IMR-90 (cell line): ENCODE data around the gene ALAS1. TPM values are rescaled to one million over a fixed set of nuclear protein-coding genes. Genes with fewer than 3 reads are reported as not detected.

Experiments used
- ATAC-seq: fragments of 200-7000 bp; cut with Tn5 transposase; 2 replicates; pipeline ENCODE4 v1.9.1; 2020; ENCODE audit warnings: low read depth, mild to moderate bottlenecking, moderate library complexity
- BruUV-seq: library from RNA; stranded (reverse); fragments of 400-500 nt; replicated peaks from 2 replicates; lab custom pipeline; 2021; lab: Mats Ljungman, UMichigan
- CTCF ChIA-PET: fragments of 300-600 bp; formaldehyde crosslinking; extraction: SDS; loops from one replicate; lab custom pipeline; 2021; ENCODE audit warnings: antibody characterized with exemption; lab: Yijun Ruan, JAX
- POLR2A ChIA-PET: fragments of 300-600 bp; sonication (Branson Sonifier 250); formaldehyde crosslinking; loops from one replicate; lab custom pipeline; 2022; ENCODE audit warnings: antibody characterized with exemption; ENCODE audit not compliant: unreplicated experiment; lab: Charles Lee
- DNase-seq: peaks from one replicate; pipeline ENCODE4 v3.0.0; 2013
- H2AFZ ChIP-seq: replicated peaks from 2 replicates; pipeline ENCODE3; 2013; ENCODE audit warnings: low read length, mild to moderate bottlenecking; ENCODE audit not compliant: poor library complexity
- H2AK5ac ChIP-seq: 2 replicates; pipeline ENCODE4 v1.6.1; 2013; ENCODE audit warnings: low read depth, low read length, inconsistent platforms
- H2AK9ac ChIP-seq: replicated peaks from 2 replicates; pipeline ENCODE3; 2013; ENCODE audit warnings: mild to moderate bottlenecking, low read depth, low read length, moderate library complexity; ENCODE audit not compliant: poor library complexity
- H2BK120ac ChIP-seq: 2 replicates; pipeline ENCODE4 v1.6.1; 2013; ENCODE audit warnings: low read depth, low read length, inconsistent platforms
- H2BK15ac ChIP-seq: 3 replicates; pipeline ENCODE4 v1.6.1; 2013; ENCODE audit warnings: low read depth, low read length, inconsistent platforms
- H2BK20ac ChIP-seq: 2 replicates; pipeline ENCODE4 v1.6.1; 2013; ENCODE audit warnings: low read depth, mild to moderate bottlenecking, inconsistent platforms, low read length, moderate library complexity
- H2BK5ac ChIP-seq: 2 replicates; pipeline ENCODE4 v1.6.1; 2013; ENCODE audit warnings: mild to moderate bottlenecking, low read depth, low read length, inconsistent platforms; ENCODE audit not compliant: poor library complexity, severe bottlenecking
- H3K14ac ChIP-seq: replicated peaks from 2 replicates; pipeline ENCODE4 v1.6.1; 2013; ENCODE audit warnings: low read depth, low read length, inconsistent platforms
- H3K18ac ChIP-seq: 2 replicates; pipeline ENCODE4 v1.6.1; 2013; ENCODE audit warnings: low read depth, low read length, control low read depth
- H3K23ac ChIP-seq: 2 replicates; pipeline ENCODE4 v1.6.1; 2013; ENCODE audit warnings: low read depth, low read length, inconsistent platforms
- H3K27ac ChIP-seq: 2 replicates; pipeline ENCODE4 v1.5.1; 2013; ENCODE audit warnings: mild to moderate bottlenecking, control low read depth, low read length; ENCODE audit not compliant: insufficient read depth
- H3K27me3 ChIP-seq: 2 replicates; pipeline ENCODE4 v1.6.1; 2013; ENCODE audit warnings: low read length; ENCODE audit not compliant: control insufficient read depth, insufficient read depth
- H3K36me3 ChIP-seq: 2 replicates; pipeline ENCODE4 v1.6.1; 2013; ENCODE audit warnings: low read length, mixed read lengths; ENCODE audit not compliant: control insufficient read depth, insufficient read depth
- H3K4ac ChIP-seq: 2 replicates; pipeline ENCODE4 v1.6.1; 2013; ENCODE audit warnings: low read depth, low read length, inconsistent platforms
- H3K4me1 ChIP-seq: 2 replicates; pipeline ENCODE4 v1.6.1; 2013; ENCODE audit warnings: low read length, mixed read lengths; ENCODE audit not compliant: control insufficient read depth, insufficient read depth
- H3K4me2 ChIP-seq: 2 replicates; pipeline ENCODE4 v1.6.1; 2013; ENCODE audit warnings: low read depth, mild to moderate bottlenecking, control low read depth, low read length, moderate library complexity
- H3K4me3 ChIP-seq: 2 replicates; pipeline ENCODE4 v1.5.1; 2013; ENCODE audit warnings: low read depth, mild to moderate bottlenecking, control low read depth, low read length, moderate library complexity; ENCODE audit not compliant: insufficient read depth
- H3K56ac ChIP-seq: 2 replicates; pipeline ENCODE4 v1.6.1; 2013; ENCODE audit warnings: low read length, inconsistent platforms; ENCODE audit not compliant: insufficient read depth; ENCODE audit errors: extremely low read depth
- H3K79me1 ChIP-seq, 2 experiments: 2 replicates each; pipeline ENCODE4 v1.6.1; 2013; ENCODE audit warnings: low read length in 2 of 2, inconsistent platforms in 1 of 2, low read depth in 1 of 2
- H3K9ac ChIP-seq: 2 replicates; pipeline ENCODE4 v1.6.1; 2013; ENCODE audit warnings: low read depth, low read length, control low read depth
- H3K9me1 ChIP-seq: 2 replicates; pipeline ENCODE4 v1.6.1; 2013; ENCODE audit warnings: low read length, inconsistent platforms; ENCODE audit not compliant: insufficient read depth
- H3K9me3 ChIP-seq: 2 replicates; pipeline ENCODE4 v1.6.1; 2013; ENCODE audit warnings: low read length; ENCODE audit not compliant: control insufficient read depth, insufficient read depth
- H4K20me1 ChIP-seq: 2 replicates; pipeline ENCODE4 v1.6.1; 2013; ENCODE audit warnings: low read length, inconsistent platforms; ENCODE audit not compliant: insufficient read depth
- H4K5ac ChIP-seq: 2 replicates; pipeline ENCODE4 v1.6.1; 2013; ENCODE audit warnings: mild to moderate bottlenecking, low read depth, low read length, control low read depth
- H4K8ac ChIP-seq, 2 experiments: 2 replicates each; pipeline ENCODE4 v1.6.1; 2013; ENCODE audit warnings: low read depth in 2 of 2, low read length in 2 of 2, control low read depth in 1 of 2, inconsistent platforms in 1 of 2
- H4K91ac ChIP-seq: 2 replicates; pipeline ENCODE4 v1.6.1; 2013; ENCODE audit warnings: low read depth, low read length, inconsistent platforms; ENCODE audit not compliant: insufficient read depth
- BHLHE40 ChIP-seq: fragments of 150-350 bp; IDR thresholded peaks from 2 replicates; pipeline ENCODE4 v1.6.1; 2016; ENCODE audit warnings: mild to moderate bottlenecking, low read depth, low read length
- CEBPB ChIP-seq: IDR thresholded peaks from 2 replicates; pipeline ENCODE4 v1.6.1; 2012; ENCODE audit warnings: low read depth, low read length, improper control_type of control experiment
- CHD1 ChIP-seq: IDR thresholded peaks from 2 replicates; pipeline ENCODE4 v1.6.1; 2012; ENCODE audit warnings: low read depth, low read length, improper control_type of control experiment
- CTCF ChIP-seq: conservative IDR thresholded peaks from 2 replicates; pipeline ENCODE4 v1.5.1; 2012; ENCODE audit warnings: mild to moderate bottlenecking, low read depth, low read length, improper control_type of control experiment
- ELK1 ChIP-seq: fragments of 150-350 bp; IDR thresholded peaks from 2 replicates; pipeline ENCODE4 v1.6.1; 2016; ENCODE audit warnings: low read depth, mild to moderate bottlenecking, low read length, moderate library complexity, borderline replicate concordance
- FOS ChIP-seq: fragments of 150-350 bp; IDR thresholded peaks from 2 replicates; pipeline ENCODE4 v1.6.1; 2016; ENCODE audit warnings: low read depth, low read length
- MAFK ChIP-seq: IDR thresholded peaks from 2 replicates; pipeline ENCODE4 v1.6.1; 2012; ENCODE audit warnings: low read depth, low read length, improper control_type of control experiment
- MAZ ChIP-seq: IDR thresholded peaks from 2 replicates; pipeline ENCODE4 v1.6.1; 2012; ENCODE audit warnings: low read depth, mild to moderate bottlenecking, low read length, improper control_type of control experiment, moderate library complexity, borderline replicate concordance
- NFE2L2 ChIP-seq: fragments of 150-350 bp; IDR thresholded peaks from 2 replicates; pipeline ENCODE4 v1.6.1; 2016; ENCODE audit warnings: low read depth, mild to moderate bottlenecking, low read length
- POLR2A ChIP-seq: IDR thresholded peaks from 2 replicates; pipeline ENCODE4 v1.6.1; 2012; ENCODE audit warnings: mild to moderate bottlenecking, low read depth, low read length
- RAD21 ChIP-seq: IDR thresholded peaks from 2 replicates; pipeline ENCODE4 v1.6.1; 2012; ENCODE audit warnings: low read length, improper control_type of control experiment
- RCOR1 ChIP-seq: IDR thresholded peaks from 2 replicates; pipeline ENCODE4 v1.6.1; 2012; ENCODE audit warnings: mild to moderate bottlenecking, low read length, improper control_type of control experiment; ENCODE audit not compliant: insufficient replicate concordance
- RFX5 ChIP-seq: IDR thresholded peaks from 2 replicates; pipeline ENCODE4 v1.8.0; 2012; ENCODE audit warnings: low read depth, mild to moderate bottlenecking, low read length, moderate library complexity
- SMC3 ChIP-seq: fragments of 150-350 bp; IDR thresholded peaks from 2 replicates; pipeline ENCODE4 v1.6.1; 2016; ENCODE audit warnings: low read depth, mild to moderate bottlenecking, antibody characterized with exemption, low read length, moderate library complexity
- USF2 ChIP-seq: fragments of 150-350 bp; IDR thresholded peaks from 2 replicates; pipeline ENCODE4 v1.6.1; 2017; ENCODE audit warnings: mild to moderate bottlenecking, antibody characterized with exemption, low read length, low read depth
- WGBS, 2 experiments: methylation state at CpG; one replicate each; pipeline versions ENCODE4 v1.1.5 to v1.1.7; 2013; ENCODE audit warnings: missing lambda C conversion rate in 2 of 2; ENCODE audit not compliant: insufficient read length in 1 of 2; ENCODE audit errors: extremely low coverage in 2 of 2; 5-methylcytosine and 5-hydroxymethylcytosine counted together
- dilution Hi-C: fragments of 300-500 bp; cut with HindIII; formaldehyde crosslinking; loops from one replicate; pipeline ENCODE4 v1.14.3; 2018; ENCODE audit warnings: low sequenced_read_pairs; ENCODE audit not compliant: unreplicated experiment
- in situ Hi-C: fragments of 300-500 bp; cut with MboI; formaldehyde crosslinking; loops from 3 replicates; pipeline ENCODE4 v1.14.3; 2019; ENCODE audit warnings: low sequenced_read_pairs, inconsistent platforms, mixed read lengths
- intact Hi-C: fragments of 100-400 bp; cut with micrococcal nuclease; formaldehyde crosslinking; loops from 2 replicates; pipeline ENCODE4 v1.10.0; 2022
- polyA plus RNA-seq, 3 experiments: library from polyadenylated mRNA; depleted of rRNA; stranded (reverse); fragments of >200 nt; gene quantifications; 2 replicates each; pipeline ENCODE4 v1.2.3, GENCODE V29; 2012; ENCODE audit warnings: low replicate concordance in 1 of 3
- total RNA-seq: library from RNA; depleted of rRNA; stranded (reverse); fragments of >200 nt; gene quantifications from 2 replicates; pipeline ENCODE4 v1.2.3, GENCODE V29; 2012

Gene ALAS1
- total and polyA plus RNA-seq, 2 of the 4 experiments (the other 2 are of a cell fraction), result 32.8 to 47.2 TPM

- Histone ChIP-seq H2BK120ac (no peak overlapping the region), H4K8ac (no peak overlapping the region), H2BK15ac (no peak overlapping the region), H3K4ac (no peak overlapping the region), H4K91ac (no peak overlapping the region), H4K5ac (no peak overlapping the region), H3K79me1 (peaks cover 10 to 47% of the 10 kb centered on the region in 2 experiments), H3K27ac (no peak overlapping the region), H2BK5ac (no peak overlapping the region), H3K4me2 (no peak overlapping the region), H3K14ac (no peak overlapping the region), H3K9ac (no peak overlapping the region), H3K23ac (no peak overlapping the region), H2AK9ac (no peak overlapping the region), H3K9me1 (peaks cover 7% of the 10 kb centered on the region), H3K4me3 (no peak overlapping the region), H3K4me1 (peaks cover 6% of the 10 kb centered on the region), H3K36me3 (peaks cover 63% of the 10 kb centered on the region), H4K20me1 (peaks cover 41% of the 10 kb centered on the region), H2AFZ (no peak overlapping the region), H3K9me3 (no peaks in the 10 kb centered on the region), H2AK5ac (no peak overlapping the region), H2BK20ac (no peak overlapping the region), H3K56ac (no peak overlapping the region), H3K18ac (no peak overlapping the region), H3K27me3 (no peaks in the 10 kb centered on the region)
- DNase-seq, result peak; percentile 33
- peak; percentile 75 for ATAC-seq
- in situ Hi-C loops (loop anchor here (5.0 kb wide), 1 partner anchor 111 kb away; no protein-coding TSS in a partner anchor), intact Hi-C loops (loop anchor here (1.0 kb wide), 1 partner anchor 108 kb away; no protein-coding TSS in a partner anchor), dilution Hi-C loops (no loop called here)
- ChIA-PET CTCF (interaction anchor here (0.6 to 1.6 kb wide), 3 partner anchors 26 to 108 kb away, joined by 4 to 14 read pairs (median 5); no protein-coding TSS in a partner anchor), POLR2A (no interaction called here)
- BruUV-seq, result no TSS peak
- WGBS, 2 experiments, result 87% methylated on average over 9 of the region's 34 CpGs; no CpG with 5 or more reads in 1 of the 2 experiments
- TF ChIP-seq FOS, result no peak
- TF ChIP-seq NFE2L2, result no peak
- TF ChIP-seq BHLHE40, result no peak
- peak; percentile 79 for TF ChIP-seq CTCF
- no peak for TF ChIP-seq ELK1
- TF ChIP-seq RAD21, result peak; percentile 78
- TF ChIP-seq RFX5, result no peak
- TF ChIP-seq SMC3, result peak; percentile 63
- no peak for TF ChIP-seq RCOR1
- no peak for TF ChIP-seq POLR2A
- peak; percentile 14; the same call in 1 of the 2 replicates for TF ChIP-seq MAZ
- no peak for TF ChIP-seq USF2
- TF ChIP-seq CHD1, result no peak
- TF ChIP-seq CEBPB, result no peak
- no peak for TF ChIP-seq MAFK
Measured at GRCh38 chr3:52231502-52232278, 33.7 kb downstream of the ALAS1 start.
